GM12878 (cell line): ENCODE results near the gene NCKAP5L.

Experiments
- CEBPB ChIP-seq, 2 experiments: fragments of 150-350 bp in 1 of 2; IDR thresholded peaks; 2 replicates each; pipeline ENCODE4 v1.6.1; 2012 to 2014; ENCODE audit warnings: low read depth in 2 of 2, low read length in 2 of 2, borderline replicate concordance in 1 of 2, inconsistent platforms in 1 of 2
- CTCF ChIP-seq, 3 experiments: IDR thresholded peaks in 2 of 3; conservative IDR thresholded peaks in 1 of 3; 2 replicates each; pipeline ENCODE4 v1.5.1; 2011; ENCODE audit warnings: low read depth in 3 of 3, low read length in 3 of 3, mild to moderate bottlenecking in 3 of 3, control low read depth in 2 of 3, moderate library complexity in 2 of 3, inconsistent platforms in 1 of 3, mixed read lengths in 1 of 3; ENCODE audit not compliant: control insufficient read depth in 2 of 3, insufficient read depth in 1 of 3; ENCODE audit errors: extremely low read depth in 1 of 3
- EP300 ChIP-seq, 2 experiments: fragments of 150-350 bp in 1 of 2; IDR thresholded peaks; 2 replicates each; pipeline ENCODE4 v1.6.1; 2011 to 2012; ENCODE audit warnings: low read depth in 2 of 2, low read length in 2 of 2, borderline replicate concordance in 1 of 2, improper control_type of control experiment in 1 of 2, inconsistent platforms in 1 of 2; ENCODE audit not compliant: control insufficient read depth in 1 of 2
- FOS ChIP-seq: IDR thresholded peaks from 3 replicates; pipeline ENCODE4 v1.6.1; 2011; ENCODE audit warnings: borderline replicate concordance; ENCODE audit not compliant: insufficient read length; ENCODE audit errors: extremely low read depth
- MAX ChIP-seq: IDR thresholded peaks from 2 replicates; pipeline ENCODE4 v1.6.1; 2012; ENCODE audit warnings: low read depth, low read length, improper control_type of control experiment
- POLR2A ChIP-seq: IDR thresholded peaks from 2 replicates; pipeline ENCODE4 v1.6.1; 2011; ENCODE audit warnings: low read depth, mild to moderate bottlenecking, low read length
- POLR2AphosphoS5 ChIP-seq: IDR thresholded peaks from 2 replicates; pipeline ENCODE4 v1.6.1; 2011; ENCODE audit warnings: mild to moderate bottlenecking, low read length, inconsistent platforms
- RCOR1 ChIP-seq: conservative IDR thresholded peaks from 2 replicates; pipeline ENCODE4 v1.6.1; 2012; ENCODE audit warnings: low read depth, low read length, improper control_type of control experiment
- SUZ12 ChIP-seq: fragments of 200-600 bp; sonication (generic); IDR thresholded peaks from one replicate; pipeline ENCODE4 v1.6.1; 2018; ENCODE audit warnings: antibody characterized with exemption, mild to moderate bottlenecking; ENCODE audit not compliant: unreplicated experiment

DNA sequence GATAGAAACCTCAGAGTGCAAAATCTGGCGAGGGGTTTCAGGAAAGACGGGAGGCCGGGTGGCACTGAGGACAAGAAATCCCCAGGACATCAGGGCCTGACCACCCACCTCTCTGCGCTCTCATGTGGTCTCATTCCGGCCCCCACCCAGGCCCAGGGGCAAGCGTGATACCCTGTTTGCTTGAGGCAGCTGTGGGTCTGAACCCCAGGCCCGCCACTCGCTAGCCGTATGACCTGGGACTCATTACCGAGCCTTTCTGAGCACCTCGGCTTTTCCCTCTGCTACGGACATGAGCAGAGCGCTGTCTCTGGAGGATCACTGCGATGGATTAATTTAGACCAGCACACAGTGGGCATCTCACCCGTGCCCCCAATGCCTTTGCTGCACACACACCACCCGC is 40.2 kb upstream of the NCKAP5L start:
- TF ChIP-seq CTCF (IDR thresholded peaks at IDR 0.05 in 2 of 3, conservative IDR thresholded peaks at IDR 0.05 in 1 of 3; ENCODE audit: control insufficient read depth in 2 of 3, extremely low read depth in 1 of 3, insufficient read depth in 1 of 3, low read depth in 3 of 3, low read length in 3 of 3), result no peak
- TF ChIP-seq RCOR1, result no peak
- no peak for TF ChIP-seq CEBPB (IDR thresholded peaks at IDR 0.05; ENCODE audit: borderline replicate concordance in 1 of 2, low read depth in 2 of 2, low read length in 2 of 2)
- TF ChIP-seq POLR2A, result no peak
- no peak for TF ChIP-seq SUZ12
- no peak for TF ChIP-seq FOS
- TF ChIP-seq EP300 (IDR thresholded peaks at IDR 0.05; ENCODE audit: borderline replicate concordance in 1 of 2, control insufficient read depth in 1 of 2, low read depth in 2 of 2, low read length in 2 of 2), result no peak
- TF ChIP-seq MAX, result no peak
- no peak for TF ChIP-seq POLR2AphosphoS5
